Neural cell (in vitro differentiated cells): ENCODE results near the gene C4BPA.

Experiments used
- CTCF ChIP-seq: fragments of 450-650 bp; IDR thresholded peaks from 2 replicates; pipeline ENCODE4 v1.5.1; 2014; ENCODE audit warnings: antibody characterized with exemption, mild to moderate bottlenecking, moderate library complexity; ENCODE audit not compliant: poor library complexity, severe bottlenecking
- EP300 ChIP-seq: fragments of 450-650 bp; conservative IDR thresholded peaks from 2 replicates; pipeline ENCODE4 v1.6.1; 2014; ENCODE audit warnings: antibody characterized with exemption, mild to moderate bottlenecking, moderate library complexity; ENCODE audit not compliant: poor library complexity, severe bottlenecking
- EZH2 ChIP-seq: fragments of 200-600, 300-800 bp; shearing (Covaris generic), sonication (generic); IDR thresholded peaks from 2 replicates; pipeline ENCODE4 v1.6.1; 2014; ENCODE audit warnings: antibody characterized with exemption, low read length, borderline replicate concordance, mild to moderate bottlenecking; ENCODE audit not compliant: insufficient read depth, poor library complexity, severe bottlenecking
- MXI1 ChIP-seq: fragments of 450-650 bp; conservative IDR thresholded peaks from 2 replicates; pipeline ENCODE4 v1.6.1; 2014; ENCODE audit warnings: antibody characterized with exemption, mild to moderate bottlenecking; ENCODE audit not compliant: poor library complexity, severe bottlenecking
- POLR2AphosphoS5 ChIP-seq: IDR thresholded peaks from 2 replicates; pipeline ENCODE4 v1.6.1; 2012
- SMC3 ChIP-seq: fragments of 450-650 bp; conservative IDR thresholded peaks from 2 replicates; pipeline ENCODE4 v1.6.1; 2014; ENCODE audit warnings: antibody characterized with exemption, mild to moderate bottlenecking, moderate library complexity; ENCODE audit not compliant: poor library complexity

DNA sequence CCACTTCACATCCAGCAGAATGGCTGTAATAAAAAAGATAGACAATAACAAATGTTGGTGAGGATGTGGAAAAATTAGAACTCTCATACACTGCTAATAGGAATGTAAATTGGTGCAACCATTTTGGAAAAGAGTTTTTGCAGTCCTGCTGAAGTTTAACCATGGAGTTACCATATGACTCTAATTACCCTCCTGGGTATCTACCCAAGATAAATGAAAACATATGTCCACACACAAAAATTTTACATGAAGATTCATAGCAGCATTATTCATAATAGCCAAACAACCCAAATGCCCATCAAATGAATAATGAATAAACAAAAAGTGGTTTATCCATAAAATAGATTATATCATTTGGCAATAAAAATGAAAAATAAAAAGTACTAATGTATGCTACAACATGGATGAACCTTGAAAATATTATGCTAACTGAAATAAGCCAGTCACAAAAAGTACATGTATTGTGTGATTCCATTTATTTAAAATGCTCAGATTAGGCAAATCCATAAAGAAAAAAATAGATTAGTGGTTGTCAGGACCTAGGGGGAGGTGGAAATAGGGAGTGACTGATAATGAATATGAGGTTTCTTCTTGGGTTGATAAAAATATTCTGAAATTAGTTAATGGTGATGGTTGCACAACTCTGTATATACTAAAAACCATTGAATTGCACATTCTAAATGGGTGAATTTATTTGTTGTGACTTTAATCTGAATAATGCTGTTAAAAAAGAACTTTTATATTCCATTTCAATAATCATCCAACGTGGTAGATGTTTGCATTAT is 26.4 kb downstream of the C4BPA start:
- no peak for TF ChIP-seq CTCF
- TF ChIP-seq POLR2AphosphoS5: no peak
- no peak for TF ChIP-seq EZH2
- TF ChIP-seq SMC3: no peak
- no peak for TF ChIP-seq MXI1
- no peak for TF ChIP-seq EP300
